NCI-H1092 (cell line): ENCODE results near the gene NPW.
A peak's percentile ranks its signal among the peaks of the same experiment; 100 is the strongest.
"Not testable (repeated sequence)": the region's sequence is repeated elsewhere in the genome, so short reads cannot be mapped to it uniquely, and the experiment has no call there.

Source experiments
- DNase-seq: peaks from one replicate; lab custom pipeline; 2025; lab: John Stamatoyannopoulos, UW

The NPW gene

DNA sequence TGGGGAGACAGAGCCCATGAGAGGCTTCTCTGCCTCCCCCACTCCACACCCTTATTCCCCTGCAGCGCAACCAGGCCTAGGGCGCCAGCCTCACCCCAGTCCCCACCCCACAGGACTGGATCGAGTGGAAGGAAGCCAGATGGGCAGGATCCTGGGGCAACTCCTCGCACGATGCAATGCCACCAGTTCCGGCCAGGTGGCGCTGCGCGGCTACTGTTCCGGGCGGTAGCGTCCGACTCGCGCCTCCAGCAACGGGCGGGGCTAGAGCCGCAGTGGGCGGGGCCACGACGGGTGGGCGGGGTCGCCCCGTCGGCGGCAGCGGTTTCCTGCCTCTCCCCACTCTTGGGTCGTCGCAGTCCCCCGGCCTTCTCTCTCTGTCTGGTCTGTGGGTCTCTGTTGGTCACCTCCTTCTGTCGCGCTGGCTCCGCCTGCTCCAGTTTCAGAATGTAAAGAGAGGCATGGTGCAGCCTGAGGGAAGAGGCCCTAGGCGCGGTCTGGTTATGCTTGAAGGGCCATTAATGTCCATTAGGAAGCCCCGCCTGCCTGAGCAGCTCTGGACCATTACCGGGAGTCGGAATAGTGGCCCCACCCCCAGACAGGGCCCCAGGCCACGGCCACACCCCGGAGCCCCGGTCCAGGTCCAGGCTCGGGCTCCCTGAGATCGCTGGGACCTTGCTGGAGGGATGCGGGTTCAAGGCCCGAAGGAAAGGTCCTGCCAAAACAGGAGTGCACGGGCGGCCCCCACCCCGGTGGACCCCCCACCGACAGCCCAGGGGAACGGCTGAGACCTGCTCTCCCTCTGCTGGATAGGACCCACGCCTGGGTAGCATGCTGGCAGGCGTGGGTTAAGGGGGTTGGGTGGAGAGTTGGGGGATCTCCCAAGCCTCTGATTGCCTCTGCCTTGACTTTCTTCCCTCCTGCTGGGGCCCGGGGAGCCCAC is 3.8 kb downstream of the NPW start:
- peak; percentile 79 for DNase-seq

GRCh38 chr16:2024032-2024420 is 4.4 kb downstream of the NPW start:
- no peak for DNase-seq

- DNase-seq, result no peak
Observed at GRCh38 chr16:2025251-2025650, 5.7 kb downstream of the NPW start.

- no peak for DNase-seq
Observed at GRCh38 chr16:2025878-2026460, 6.4 kb downstream of the NPW start.

GRCh38 chr16:2026461-2027023 is 7.0 kb downstream of the NPW start, which contains the start of gene NHERF2:
Gene NHERF2 (plus strand): TSS chr16:2026902. CDS start chr16:2027006, 104 bp downstream.
- DNase-seq, result no peak

- no peak for DNase-seq
Observed at GRCh38 chr16:2027024-2028010, 7.7 kb downstream of the NPW start.

DNA sequence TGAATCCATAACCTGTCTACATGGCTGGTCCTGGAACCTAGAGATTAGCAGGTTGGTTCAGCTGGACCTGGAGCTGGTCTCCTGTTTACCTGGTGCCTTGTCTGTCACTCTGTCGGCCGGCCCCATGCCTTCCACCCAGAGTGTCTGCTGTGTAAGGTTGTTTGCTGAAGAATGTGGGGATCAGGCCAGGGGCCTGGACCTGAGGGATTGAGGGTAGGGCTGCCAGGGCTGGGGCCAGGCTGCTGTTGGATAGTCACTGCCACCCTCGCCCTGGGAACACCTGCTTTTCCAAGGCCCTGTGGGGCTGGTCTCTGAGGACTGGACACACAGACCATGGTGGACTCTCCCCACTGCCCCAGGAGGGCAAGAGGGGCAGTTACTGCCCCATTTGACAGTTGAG is 8.6 kb downstream of the NPW start:
- no peak for DNase-seq

GRCh38 chr16:2028620-2029220 is 9.1 kb downstream of the NPW start:
- no peak for DNase-seq

DNA sequence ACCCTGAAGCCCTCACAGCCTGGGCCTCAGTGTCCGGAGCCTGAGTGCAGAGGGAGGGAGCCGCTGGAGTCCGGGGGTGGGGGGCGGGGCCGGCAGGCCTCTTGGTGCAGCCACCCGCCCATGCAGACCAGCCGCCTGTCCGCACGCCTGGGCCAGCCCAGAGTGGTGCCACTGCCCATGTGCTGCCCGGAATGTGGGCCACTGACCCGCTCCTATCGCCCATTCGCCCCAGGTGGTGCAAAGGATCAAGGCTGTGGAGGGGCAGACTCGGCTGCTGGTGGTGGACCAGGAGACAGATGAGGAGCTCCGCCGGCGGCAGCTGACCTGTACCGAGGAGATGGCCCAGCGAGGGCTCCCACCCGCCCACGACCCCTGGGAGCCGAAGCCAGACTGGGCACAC is 9.8 kb downstream of the NPW start:
- DNase-seq, result no peak

DNA sequence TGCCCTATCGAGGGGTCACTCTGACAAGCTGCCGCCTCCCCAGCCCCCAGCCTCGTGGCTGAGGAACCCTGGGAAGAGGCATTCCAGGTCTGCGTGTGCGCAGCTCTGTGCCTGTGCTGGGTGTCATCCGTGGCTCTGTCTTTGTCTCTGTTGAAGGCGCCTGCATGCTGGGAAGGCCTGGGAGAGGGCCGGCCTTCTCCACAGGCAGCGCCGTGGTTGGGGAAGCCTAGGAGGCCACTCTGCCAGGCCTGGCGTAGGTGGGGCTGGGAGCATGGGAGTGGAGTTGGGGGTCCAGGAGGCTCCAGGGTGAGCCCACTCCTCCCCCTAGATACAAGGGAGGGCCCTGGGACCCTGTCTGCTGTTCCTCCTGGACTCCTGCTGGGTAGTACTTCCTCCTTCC is 10.5 kb downstream of the NPW start:
- DNase-seq, result no peak

- no peak for DNase-seq
Observed at GRCh38 chr16:2031081-2031577, 11.5 kb downstream of the NPW start.

DNA sequence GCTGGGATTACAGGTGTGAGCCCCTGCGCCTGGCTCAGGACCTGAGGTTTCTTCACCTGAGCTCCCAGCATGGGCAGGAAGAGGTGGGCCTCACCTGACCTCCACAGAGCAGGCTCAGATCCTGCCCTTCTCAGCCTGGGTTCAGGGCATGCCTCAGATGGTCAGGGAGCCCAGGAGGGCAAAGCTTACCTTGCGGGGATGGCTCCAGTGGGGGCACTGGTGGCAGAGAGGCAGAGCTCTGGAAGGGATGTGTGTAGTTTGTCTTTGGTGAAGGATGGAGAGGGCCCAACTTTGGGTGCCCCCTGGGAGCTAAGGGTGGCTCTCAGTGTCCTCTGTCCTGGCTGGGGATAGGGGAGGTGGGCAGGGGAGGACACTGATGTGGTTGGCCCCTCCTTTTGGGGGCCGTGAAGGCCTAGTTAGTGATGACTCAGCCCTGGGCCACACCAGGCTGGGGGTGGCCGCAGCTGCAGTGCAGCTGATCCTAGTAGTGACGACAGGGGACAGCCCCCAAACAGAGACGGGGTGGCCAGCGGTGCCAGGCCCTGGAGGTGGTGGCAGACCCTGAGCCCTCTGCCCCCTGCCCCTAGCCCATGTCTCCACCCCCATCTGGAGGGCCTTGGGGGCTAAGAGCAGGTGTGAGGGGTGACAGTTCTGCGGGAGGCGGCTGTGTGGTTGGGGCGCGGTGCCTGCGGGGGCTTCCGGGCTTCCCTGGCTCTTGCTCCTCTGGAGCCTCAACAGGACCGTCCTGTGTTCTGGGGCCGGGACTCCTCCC is 12.9 kb downstream of the NPW start:
- DNase-seq, result no peak

DNA sequence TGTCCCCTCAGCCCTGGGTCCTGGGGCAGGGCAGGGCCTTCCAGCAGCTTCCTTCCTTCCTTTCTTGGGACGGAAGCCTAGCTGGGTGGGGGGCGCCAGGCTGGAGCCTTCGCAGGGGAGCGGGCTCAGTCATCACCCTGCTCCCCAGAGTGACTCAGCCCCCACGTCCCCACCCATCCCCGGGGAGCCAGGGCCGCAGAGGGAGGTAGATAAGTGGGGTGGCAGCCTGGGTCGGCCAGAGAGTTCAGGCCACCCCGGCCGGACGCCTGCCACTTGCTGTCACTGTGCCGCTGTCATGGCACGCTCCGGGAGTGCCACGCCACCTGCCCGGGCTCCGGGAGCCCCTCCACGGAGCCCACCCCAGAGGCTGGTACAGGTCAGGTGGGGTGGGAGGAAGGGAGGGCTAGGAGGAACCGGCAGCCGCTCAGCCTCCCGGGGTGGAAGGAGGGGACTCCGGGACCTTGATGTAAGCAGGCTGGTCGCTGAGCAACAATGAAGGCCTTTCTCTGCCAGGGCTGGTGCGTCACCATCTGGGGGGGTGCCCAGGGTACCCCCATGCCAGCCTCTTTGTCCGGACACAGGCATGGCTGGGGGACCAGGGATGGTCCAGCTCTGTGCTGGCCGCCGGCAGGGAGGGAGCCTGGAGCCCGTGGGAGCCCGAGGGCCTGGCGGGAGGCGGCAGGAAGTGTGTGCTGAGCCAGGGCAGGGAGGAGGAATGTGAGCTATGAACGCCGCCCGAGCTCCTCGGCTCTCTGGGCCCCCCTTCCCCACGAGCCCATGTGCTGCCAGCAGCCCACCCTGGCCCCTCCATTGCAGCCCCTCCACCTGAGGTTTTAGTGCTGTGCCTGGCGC is 13.7 kb downstream of the NPW start:
- no peak for DNase-seq

- DNase-seq, result not testable (repeated sequence)
Observed at GRCh38 chr16:2033909-2034695, 14.5 kb downstream of the NPW start.

GRCh38 chr16:2034696-2035430 is 15.3 kb downstream of the NPW start:
- DNase-seq, result no peak

DNA sequence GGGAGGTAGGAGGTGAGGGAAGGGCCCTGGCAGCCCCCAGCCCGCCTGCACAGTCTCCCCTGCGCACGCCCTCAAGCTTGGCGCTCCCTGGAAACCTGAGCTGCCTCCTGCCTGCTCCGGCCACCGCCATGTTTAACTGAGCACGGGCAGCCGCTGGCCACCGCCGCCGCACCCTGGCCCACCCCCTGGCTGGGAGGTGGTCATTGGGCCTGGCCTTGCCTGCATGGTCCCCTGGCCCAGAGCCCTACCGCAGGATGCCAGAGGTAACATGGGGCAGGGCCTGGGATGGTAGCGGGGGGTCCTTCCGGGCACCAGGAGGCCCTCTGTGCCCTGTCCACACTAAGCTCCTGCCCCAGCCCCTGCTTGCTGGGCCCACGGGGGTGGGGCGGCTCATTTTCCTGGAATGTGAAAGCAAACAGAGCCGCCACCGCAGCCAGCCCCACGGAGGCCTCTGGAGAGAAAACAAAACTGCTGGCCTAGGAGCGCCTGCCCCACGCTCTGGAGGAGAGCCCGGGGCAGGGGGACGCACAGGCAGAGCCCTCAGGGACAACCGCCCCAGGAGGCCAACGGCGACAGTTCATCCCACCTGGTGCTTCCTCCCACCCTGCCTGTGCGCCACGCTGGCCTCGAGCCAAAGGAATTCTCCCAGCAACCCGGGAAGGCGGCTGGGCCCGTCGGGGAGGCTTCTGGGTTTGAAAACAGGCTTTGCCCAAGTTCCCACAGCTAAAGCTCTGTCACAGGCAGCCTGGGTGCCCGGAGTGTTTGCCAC is 16.0 kb downstream of the NPW start:
- peak; percentile 59 for DNase-seq
